Stomach (tissue), 4 donors: Measurements from ENCODE around the gene ADD1.

Source experiments
- EP300 ChIP-seq: sonication (generic); formaldehyde crosslinking; IDR thresholded peaks from one replicate; pipeline ENCODE4 v1.6.1; 2017; ENCODE audit warnings: antibody characterized with exemption
- POLR2AphosphoS5 ChIP-seq, 3 donors: sonication (generic); formaldehyde crosslinking; IDR thresholded peaks; one replicate each; pipeline ENCODE4 v1.6.1; 2016; ENCODE audit warnings: antibody characterized with exemption in 3 of 3

DNA sequence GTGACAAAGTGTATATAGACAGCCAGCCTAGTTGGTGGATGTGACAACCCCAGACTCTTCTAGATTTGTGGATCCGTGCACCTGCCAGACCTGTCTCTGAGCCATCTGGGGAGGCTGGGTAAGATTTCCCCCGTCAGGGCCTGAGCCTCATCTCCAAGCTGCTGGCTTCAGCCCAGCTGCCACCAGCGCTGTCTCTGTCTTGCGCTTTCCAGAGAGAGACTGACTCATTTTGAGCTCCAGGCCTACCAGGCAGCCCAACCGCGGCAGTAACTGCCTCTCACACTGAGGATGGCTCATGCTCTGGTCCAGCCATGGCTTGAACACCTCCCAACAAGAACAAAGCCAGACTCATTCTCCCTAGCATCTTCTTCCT lies 93.1 kb downstream of the ADD1 start:
- TF ChIP-seq POLR2AphosphoS5 (IDR thresholded peaks at IDR 0.05) (no peak), EP300 (no peak)
